GM23248 (cell line): ENCODE measurements around the gene ZNF222.

Experiments
- EZH2 ChIP-seq: fragments of 200-600 bp; sonication (generic); IDR thresholded peaks from 2 replicates; pipeline ENCODE4 v1.6.1; 2018; ENCODE audit warnings: antibody characterized with exemption, mild to moderate bottlenecking; ENCODE audit not compliant: insufficient read depth, poor library complexity, severe bottlenecking
- EZH2phosphoT487 ChIP-seq: fragments of 200-600 bp; sonication (generic); IDR thresholded peaks from 2 replicates; pipeline ENCODE4 v1.6.1; 2018; ENCODE audit warnings: antibody characterized with exemption, moderate library complexity, mild to moderate bottlenecking, low read depth; ENCODE audit not compliant: insufficient read depth

DNA sequence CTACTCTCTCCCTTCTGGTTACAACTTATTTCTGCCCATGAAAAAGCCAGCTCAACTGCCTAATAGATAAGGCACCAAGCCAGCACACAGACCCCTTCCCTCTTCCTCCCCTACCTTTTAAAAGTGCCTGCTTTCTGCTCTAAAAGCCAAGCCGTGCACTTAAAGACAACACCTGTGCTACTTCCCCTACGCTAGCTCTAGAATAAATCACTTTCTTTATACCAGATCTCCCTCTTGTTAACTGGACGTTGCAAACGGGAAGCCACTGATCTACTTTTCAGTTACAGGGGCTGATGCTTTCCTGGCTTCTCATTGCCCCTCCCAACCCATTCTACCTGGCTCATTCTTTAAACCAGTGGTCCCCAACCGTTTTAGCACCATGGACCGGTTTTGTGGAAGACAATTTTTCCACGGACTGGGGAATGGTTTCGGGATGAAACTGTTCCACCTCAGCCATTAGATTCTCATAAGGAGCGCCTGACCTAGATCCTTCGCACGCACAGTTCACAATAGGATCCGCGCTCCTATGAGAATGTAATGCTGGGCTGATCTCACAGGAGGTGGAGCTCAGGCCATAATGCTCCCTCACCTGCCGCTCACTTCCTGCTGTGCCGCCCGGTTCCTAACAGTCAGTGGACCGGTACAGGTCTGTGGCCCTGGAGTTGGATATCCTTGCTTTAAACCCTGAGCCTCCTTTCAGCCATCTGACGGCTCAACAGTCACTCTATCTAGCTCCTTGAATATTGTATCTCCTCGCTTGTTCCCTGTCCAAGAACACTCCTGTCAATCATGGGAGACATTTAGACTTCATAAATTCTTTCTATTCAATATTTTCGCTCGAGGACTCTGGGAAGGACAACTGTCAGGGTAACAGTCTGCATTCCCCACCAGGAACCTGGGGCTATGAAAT, 25.8 kb downstream of the ZNF222 start:
- TF ChIP-seq EZH2phosphoT487 (no peak), EZH2 (no peak)
